GM23338 (cell line): Measurements from ENCODE around the gene BCL2. TPM values are rescaled to one million over a fixed set of nuclear protein-coding genes. Genes with fewer than 3 reads are reported as not detected.

Source experiments
- ATAC-seq: fragments of 200-7000 bp; cut with Tn5 transposase; 3 replicates; pipeline ENCODE4 v1.9.1; 2020
- DNase-seq: peaks from one replicate; pipeline ENCODE4 v3.0.0-alpha.2; 2015; ENCODE audit warnings: low spot score
- H2AFZ ChIP-seq: fragments of 200-600 bp; sonication (generic); 2 replicates; pipeline ENCODE4 v1.8.0; 2016; ENCODE audit warnings: antibody characterized with exemption, mild to moderate bottlenecking, moderate library complexity
- H3F3A ChIP-seq: fragments of 200-600 bp; sonication (generic); replicated peaks from 2 replicates; pipeline ENCODE4 v1.8.0; 2017; ENCODE audit warnings: antibody characterized with exemption, mixed run types, low read depth
- H3K27ac ChIP-seq: fragments of 200-600 bp; sonication (generic); 2 replicates; pipeline ENCODE4 v1.6.1; 2016; ENCODE audit warnings: low read depth
- H3K27me3 ChIP-seq: fragments of 200-600 bp; sonication (generic); 2 replicates; pipeline ENCODE4 v1.8.0; 2016; ENCODE audit warnings: mild to moderate bottlenecking, mixed run types, moderate library complexity; ENCODE audit not compliant: insufficient read depth
- H3K36me3 ChIP-seq: fragments of 200-600 bp; sonication (generic); 2 replicates; pipeline ENCODE4 v1.8.0; 2016; ENCODE audit warnings: mild to moderate bottlenecking; ENCODE audit not compliant: insufficient read depth
- H3K4me1 ChIP-seq: fragments of 200-600 bp; sonication (generic); 2 replicates; pipeline ENCODE4 v1.8.0; 2016; ENCODE audit warnings: mild to moderate bottlenecking, moderate library complexity; ENCODE audit not compliant: insufficient read depth
- H3K4me2 ChIP-seq: fragments of 200-600 bp; sonication (generic); 2 replicates; pipeline ENCODE4 v1.7.1; 2017; ENCODE audit warnings: mixed run types
- H3K4me3 ChIP-seq: fragments of 200-600 bp; sonication (generic); 2 replicates; pipeline ENCODE4 v1.6.1; 2016; ENCODE audit warnings: mixed run types
- H3K79me2 ChIP-seq: fragments of 200-600 bp; sonication (generic); replicated peaks from 2 replicates; pipeline ENCODE4 v1.8.0; 2017; ENCODE audit warnings: mild to moderate bottlenecking; ENCODE audit not compliant: insufficient read depth
- H3K9me2 ChIP-seq: fragments of 200-600 bp; sonication (generic); 2 replicates; pipeline ENCODE4 v1.8.0; 2017; ENCODE audit not compliant: insufficient read depth
- H4K20me1 ChIP-seq: fragments of 200-600 bp; sonication (generic); replicated peaks from 2 replicates; pipeline ENCODE4 v1.8.0; 2017; ENCODE audit warnings: mild to moderate bottlenecking; ENCODE audit not compliant: insufficient read depth
- H3K27ac Mint-ChIP-seq: 2 replicates; pipeline ENCODE4 v1.8.0; 2020; ENCODE audit warnings: inconsistent platforms, mild to moderate bottlenecking, moderate library complexity, mixed read lengths
- H3K27me3 Mint-ChIP-seq: 3 replicates; pipeline ENCODE4 v1.8.0; 2022; ENCODE audit warnings: low read depth, mild to moderate bottlenecking, moderate library complexity, mixed read lengths, inconsistent platforms; ENCODE audit not compliant: insufficient read depth, poor library complexity
- H3K36me3 Mint-ChIP-seq: 3 replicates; pipeline ENCODE4 v1.8.0; 2021; ENCODE audit warnings: low read depth, mild to moderate bottlenecking, inconsistent platforms, moderate library complexity, mixed read lengths
- H3K4me1 Mint-ChIP-seq: 3 replicates; pipeline ENCODE4 v1.8.0; 2020; ENCODE audit warnings: mild to moderate bottlenecking, inconsistent platforms, mixed read lengths
- H3K4me3 Mint-ChIP-seq: 3 replicates; pipeline ENCODE4 v1.8.0; 2021; ENCODE audit warnings: moderate library complexity, mild to moderate bottlenecking, inconsistent platforms, mixed read lengths
- H3K9me3 Mint-ChIP-seq: 3 replicates; pipeline ENCODE4 v1.8.0; 2020; ENCODE audit warnings: moderate library complexity, mild to moderate bottlenecking, inconsistent platforms, mixed read lengths
- CREB1 ChIP-seq: fragments of 250-450 bp; sonication (Bioruptor Pico); IDR thresholded peaks from 2 replicates; pipeline ENCODE4 v1.5.0; 2020; ENCODE audit warnings: low read depth, mild to moderate bottlenecking, moderate library complexity
- CTCF ChIP-seq, 2 experiments: fragments of 200-600 bp in 1 of 2; sonication (generic) in 1 of 2; conservative IDR thresholded peaks; 2 replicates each; pipeline versions ENCODE4 v1.5.1 to v1.6.1; 2016 to 2017; ENCODE audit warnings: antibody characterized with exemption in 2 of 2, low read depth in 2 of 2, mild to moderate bottlenecking in 2 of 2, moderate library complexity in 1 of 2
- ETS1 ChIP-seq: IDR thresholded peaks from 2 replicates; pipeline ENCODE4 v1.6.1; 2016; ENCODE audit warnings: antibody characterized with exemption
- EZH2 ChIP-seq: fragments of 200-600 bp; sonication (generic); IDR thresholded peaks from one replicate; pipeline ENCODE4 v1.8.0; 2017; ENCODE audit warnings: antibody characterized with exemption, mild to moderate bottlenecking, low read depth; ENCODE audit not compliant: unreplicated experiment
- EZH2phosphoT487 ChIP-seq: fragments of 200-600 bp; sonication (generic); IDR thresholded peaks from one replicate; pipeline ENCODE4 v1.8.1; 2018; ENCODE audit warnings: antibody characterized with exemption; ENCODE audit not compliant: unreplicated experiment
- JUNB ChIP-seq: IDR thresholded peaks from one replicate; pipeline ENCODE4 v1.6.1; 2016; ENCODE audit warnings: antibody characterized with exemption; ENCODE audit not compliant: unreplicated experiment
- NANOG ChIP-seq: IDR thresholded peaks from 2 replicates; pipeline ENCODE4 v1.6.1; 2016; ENCODE audit warnings: antibody characterized with exemption, borderline replicate concordance
- POLR2AphosphoS5 ChIP-seq: IDR thresholded peaks from 2 replicates; pipeline ENCODE4 v1.6.1; 2016; ENCODE audit warnings: antibody characterized with exemption, low read depth
- REST ChIP-seq: IDR thresholded peaks from one replicate; pipeline ENCODE4 v1.6.1; 2018; ENCODE audit warnings: antibody characterized with exemption; ENCODE audit not compliant: unreplicated experiment
- STAT1 ChIP-seq: IDR thresholded peaks from one replicate; pipeline ENCODE4 v1.6.1; 2016; ENCODE audit warnings: antibody characterized with exemption; ENCODE audit not compliant: unreplicated experiment
- ZNF114 ChIP-seq: fragments of 250-450 bp; sonication (Bioruptor Pico); IDR thresholded peaks from 2 replicates; pipeline ENCODE4 v1.5.0; 2020; ENCODE audit warnings: mild to moderate bottlenecking, moderate library complexity
- ZNF331 ChIP-seq: fragments of 250-450 bp; sonication (Bioruptor Pico); IDR thresholded peaks from 2 replicates; pipeline ENCODE4 v1.5.0; 2020; ENCODE audit warnings: low read depth, mild to moderate bottlenecking, moderate library complexity
- ZNF462 ChIP-seq: fragments of 250-450 bp; sonication (Bioruptor Pico); IDR thresholded peaks from 2 replicates; pipeline ENCODE4 v1.5.0; 2020; ENCODE audit warnings: mild to moderate bottlenecking, moderate library complexity
- polyA plus RNA-seq: library from polyadenylated mRNA; unstranded; fragments of >200 nt; fragmentation: Nextera tagmentation; extraction: Ambion mirVana; gene quantifications from 2 replicates; pipeline ENCODE4 v1.2.1, GENCODE V29; 2016
- total RNA-seq: library from RNA; depleted of rRNA; stranded (reverse); fragments of >200 nt; shearing (Covaris generic); gene quantifications from 2 replicates; pipeline ENCODE4 v1.2.3, GENCODE V29; 2014

Gene BCL2
- total and polyA plus RNA-seq, 2 experiments from 2014 or later, result 1.2 to 4.0 TPM

- Histone ChIP-seq H3K27ac (no peak overlapping the region), H3K9me2 (no peaks in the 10 kb centered on the region), H3K4me2 (no peak overlapping the region), H2AFZ (no peak overlapping the region), H3K79me2 (no peaks in the 10 kb centered on the region), H3K27me3 (no peaks in the 10 kb centered on the region), H3K4me1 (peaks cover 5% of the 10 kb centered on the region; the same call in 1 of the 2 replicates), H3F3A (no peaks in the 10 kb centered on the region), H3K36me3 (no peaks in the 10 kb centered on the region), H3K4me3 (no peak overlapping the region), H4K20me1 (no peaks in the 10 kb centered on the region)
- Mint-ChIP-seq H3K27ac (no peak overlapping the region), H3K4me3 (no peak overlapping the region), H3K4me1 (peaks cover 21% of the 10 kb centered on the region), H3K27me3 (peaks cover 8% of the 10 kb centered on the region), H3K36me3 (no peaks in the 10 kb centered on the region), H3K9me3 (no peaks in the 10 kb centered on the region)
- TF ChIP-seq NANOG (no peak), ZNF331 (CRISPR knock-in tag) (no peak), ZNF462 (CRISPR knock-in tag) (peak; percentile 53; the same call in 1 of the 2 replicates), EZH2phosphoT487 (no peak), EZH2 (no peak), CREB1 (CRISPR knock-in tag) (no peak), ETS1 (no peak), JUNB (no peak), REST (no peak), POLR2AphosphoS5 (no peak), ZNF114 (CRISPR knock-in tag) (0 out of 2 replicates have a peak, but pooled peaks have one; percentile 70), STAT1 (no peak), CTCF (conservative IDR thresholded peaks at IDR 0.05; ENCODE audit: low read depth in 2 of 2) (peak; percentile 74 to 96)
- peak; percentile 92 for DNase-seq
- ATAC-seq, result peak; percentile 97
Observed at GRCh38 chr18:63155169-63155852, 164.3 kb downstream of the BCL2 start.
